Transverse colon (tissue), 4 donors: ENCODE measurements around the gene OXCT1. TPM values are rescaled to one million over a fixed set of nuclear protein-coding genes. Genes with fewer than 3 reads are reported as not detected.

ENCODE experiments used
- DNase-seq: peaks from one replicate; pipeline ENCODE4 v3.0.0-alpha.2; 2019
- H3K27ac ChIP-seq, 4 donors: fragments of 200-600 bp; sonication (generic); 2 replicates each; pipeline ENCODE4 v1.5.1; 2016 to 2018; ENCODE audit warnings: inconsistent platforms in 4 of 4
- H3K27me3 ChIP-seq: fragments of 200-600 bp; sonication (generic); 2 replicates; pipeline ENCODE4 v1.5.1; 2017; ENCODE audit warnings: inconsistent platforms
- H3K36me3 ChIP-seq, 4 donors: fragments of 200-600 bp; sonication (generic); 2 replicates each; pipeline ENCODE4 v1.5.1; 2017 to 2019; ENCODE audit warnings: inconsistent platforms in 4 of 4
- H3K4me1 ChIP-seq, 4 donors: fragments of 200-600 bp; sonication (generic); 2 replicates each; pipeline ENCODE4 v1.5.1; 2017 to 2020; ENCODE audit warnings: inconsistent platforms in 4 of 4
- H3K4me3 ChIP-seq, 4 donors: fragments of 200-600 bp; sonication (generic); 1 replicate in 1 of 4; 2 replicates in 3 of 4; pipeline versions ENCODE4 v1.5.1 to v1.6.1; 2017 to 2019; ENCODE audit warnings: inconsistent platforms in 4 of 4
- H3K9me3 ChIP-seq, 2 donors: fragments of 200-600 bp; sonication (generic); 2 replicates each; pipeline ENCODE4 v1.5.1; 2017 to 2019; ENCODE audit warnings: inconsistent platforms in 2 of 2
- EP300 ChIP-seq: sonication (generic); formaldehyde crosslinking; IDR thresholded peaks from one replicate; pipeline ENCODE4 v1.6.1; 2017; ENCODE audit warnings: antibody characterized with exemption, low read depth
- POLR2A ChIP-seq: fragments of 450-650 bp; IDR thresholded peaks from one replicate; pipeline ENCODE4 v1.6.1; 2016; ENCODE audit warnings: antibody characterized with exemption, mild to moderate bottlenecking, moderate library complexity
- POLR2AphosphoS5 ChIP-seq, 3 donors: sonication (generic); formaldehyde crosslinking; IDR thresholded peaks; one replicate each; pipeline ENCODE4 v1.6.1; 2016; ENCODE audit warnings: antibody characterized with exemption in 3 of 3
- WGBS, 2 donors: methylation state at CpG; one replicate each; pipeline ENCODE4 v1.1.5; 2018; ENCODE audit warnings: low coverage in 1 of 2; 5-methylcytosine and 5-hydroxymethylcytosine counted together
- in situ Hi-C, 4 donors: fragments of 200-750 bp; cut with MboI; loops; one replicate each; pipeline versions ENCODE4 v1.15.0 to v1.15.1; 2017; ENCODE audit warnings: low sequenced_read_pairs in 3 of 4, low pct_ligation_motif_present in 1 of 4, low pct_unique_long_range_greater_than_20kb in 1 of 4
- intact Hi-C: fragments of 100-400 bp; cut with DNase I; formaldehyde crosslinking; loops from one replicate; pipeline ENCODE4 v1.15.1; 2023; ENCODE audit warnings: low total_unique reads
- total RNA-seq, 4 donors: library from RNA; depleted of rRNA; stranded (reverse); fragments of >200 nt; gene quantifications; one replicate each; pipeline ENCODE4 v1.1.0, GENCODE V29; 2016
- TF ChIP-seq, protein P1 (sequence below), 5 experiments: fragments of 200-600 bp in 3 of 5; fragments of 450-650 bp in 2 of 5; sonication (generic) in 3 of 5; IDR thresholded peaks; 1 replicate in 2 of 5; 2 replicates in 3 of 5; pipeline ENCODE4 v1.5.1; 2016 to 2017; ENCODE audit warnings: antibody characterized with exemption in 5 of 5, inconsistent platforms in 3 of 5, mild to moderate bottlenecking in 2 of 5, moderate library complexity in 1 of 5

The OXCT1 gene
- total RNA-seq, 4 donors from 2014 or later = 7.4 to 12.7 (median 8.4) TPM

DNA sequence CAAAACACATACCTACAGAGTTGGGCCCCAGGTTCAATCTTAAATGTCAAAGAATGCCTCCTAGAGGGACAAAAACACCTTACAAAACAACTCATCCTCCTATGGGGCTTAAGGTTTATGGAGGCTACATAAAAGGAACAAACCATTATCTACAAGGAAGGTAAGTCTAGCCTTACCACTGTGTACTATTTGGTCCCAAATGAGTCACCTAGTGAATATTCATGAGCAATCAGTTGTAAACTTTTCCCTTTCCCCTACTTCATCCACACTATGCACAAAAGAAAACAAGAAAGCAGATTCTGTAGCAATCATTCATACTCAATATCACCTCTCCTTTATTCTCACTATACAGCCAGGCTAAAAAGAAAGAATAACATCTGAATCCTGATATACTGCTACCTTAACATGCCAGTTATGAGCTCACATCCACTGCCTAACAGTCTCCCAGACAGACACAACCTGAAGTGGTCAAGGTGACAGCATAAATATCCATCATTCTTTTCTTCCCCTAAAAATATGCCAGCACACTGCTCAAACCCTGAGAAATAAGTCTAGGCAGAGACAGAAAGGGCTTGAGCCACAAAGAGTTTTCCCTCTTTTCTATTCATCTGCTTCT, 6.2 kb downstream of the OXCT1 start:
- no peak for TF ChIP-seq POLR2A
- TF ChIP-seq, protein P1, sequence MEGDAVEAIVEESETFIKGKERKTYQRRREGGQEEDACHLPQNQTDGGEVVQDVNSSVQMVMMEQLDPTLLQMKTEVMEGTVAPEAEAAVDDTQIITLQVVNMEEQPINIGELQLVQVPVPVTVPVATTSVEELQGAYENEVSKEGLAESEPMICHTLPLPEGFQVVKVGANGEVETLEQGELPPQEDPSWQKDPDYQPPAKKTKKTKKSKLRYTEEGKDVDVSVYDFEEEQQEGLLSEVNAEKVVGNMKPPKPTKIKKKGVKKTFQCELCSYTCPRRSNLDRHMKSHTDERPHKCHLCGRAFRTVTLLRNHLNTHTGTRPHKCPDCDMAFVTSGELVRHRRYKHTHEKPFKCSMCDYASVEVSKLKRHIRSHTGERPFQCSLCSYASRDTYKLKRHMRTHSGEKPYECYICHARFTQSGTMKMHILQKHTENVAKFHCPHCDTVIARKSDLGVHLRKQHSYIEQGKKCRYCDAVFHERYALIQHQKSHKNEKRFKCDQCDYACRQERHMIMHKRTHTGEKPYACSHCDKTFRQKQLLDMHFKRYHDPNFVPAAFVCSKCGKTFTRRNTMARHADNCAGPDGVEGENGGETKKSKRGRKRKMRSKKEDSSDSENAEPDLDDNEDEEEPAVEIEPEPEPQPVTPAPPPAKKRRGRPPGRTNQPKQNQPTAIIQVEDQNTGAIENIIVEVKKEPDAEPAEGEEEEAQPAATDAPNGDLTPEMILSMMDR (IDR thresholded peaks at IDR 0.05) = no peak
- no peak for TF ChIP-seq EP300
- no peak for TF ChIP-seq POLR2AphosphoS5 (IDR thresholded peaks at IDR 0.05)
- in situ Hi-C loops (loop anchor here in 3 of 4 donors (5.0 to 25.0 kb wide), 5 partner anchors 183 to 1023 kb away; partner anchors contain the start of gene CCDC152 (in 2 of the 3)), intact Hi-C loops (no loop called here)
- Histone ChIP-seq H3K27me3 (no peaks in the 10 kb centered on the region), H3K4me3 (no peak overlapping the region), H3K9me3 (no peaks in the 10 kb centered on the region), H3K27ac (no peak overlapping the region), H3K36me3 (no peaks in the 10 kb centered on the region), H3K4me1 (peaks cover 0 to 4% (median 3%) of the 10 kb centered on the region in 4 donors)
- no peak for DNase-seq

DNA sequence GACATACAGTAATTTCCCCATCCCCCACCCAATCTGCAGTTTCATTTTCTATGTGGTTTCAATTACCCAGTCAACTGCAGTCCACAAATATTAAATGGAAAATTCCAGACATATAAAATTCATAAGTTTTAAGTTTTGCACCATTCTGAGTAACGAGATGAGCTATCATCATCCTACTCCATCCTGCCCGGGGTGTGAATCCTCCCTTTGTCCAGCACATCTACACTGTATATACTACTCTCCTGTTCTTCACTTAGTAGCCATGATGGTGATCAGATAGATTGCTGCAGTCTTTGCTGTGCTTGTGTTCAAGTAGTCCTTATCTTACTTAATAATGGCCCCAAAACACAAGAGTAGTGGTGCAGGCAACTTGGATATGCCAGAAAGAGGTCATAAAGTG, 11.3 kb downstream of the OXCT1 start:
- H3K9me3 ChIP-seq = no peaks in the 10 kb centered on the region
- in situ Hi-C loops (loop anchor here in 3 of 4 donors (5.0 to 25.0 kb wide), 3 partner anchors 198 to 1028 kb away; partner anchors contain the start of gene CCDC152 (in 2 of the 3)), intact Hi-C loops (loop anchor here (10.0 kb wide), 3 partner anchors 76 to 916 kb away; partner anchors contain the start of gene GHR)
- no peaks in the 10 kb centered on the region for H3K27me3 ChIP-seq
- no peak for DNase-seq
- 77 to 92% methylated on average over 2 of the region's 2 CpGs for WGBS, 2 donors
- no peak overlapping the region for H3K4me3 ChIP-seq
- no peaks in the 10 kb centered on the region for H3K36me3 ChIP-seq
- no peaks in the 10 kb centered on the region for H3K4me1 ChIP-seq
- no peak for TF ChIP-seq POLR2AphosphoS5 (IDR thresholded peaks at IDR 0.05)
- TF ChIP-seq EP300 = no peak
- TF ChIP-seq, protein P1 (IDR thresholded peaks at IDR 0.05) = no peak
- TF ChIP-seq POLR2A = no peak
- H3K27ac ChIP-seq = no peak overlapping the region

DNA sequence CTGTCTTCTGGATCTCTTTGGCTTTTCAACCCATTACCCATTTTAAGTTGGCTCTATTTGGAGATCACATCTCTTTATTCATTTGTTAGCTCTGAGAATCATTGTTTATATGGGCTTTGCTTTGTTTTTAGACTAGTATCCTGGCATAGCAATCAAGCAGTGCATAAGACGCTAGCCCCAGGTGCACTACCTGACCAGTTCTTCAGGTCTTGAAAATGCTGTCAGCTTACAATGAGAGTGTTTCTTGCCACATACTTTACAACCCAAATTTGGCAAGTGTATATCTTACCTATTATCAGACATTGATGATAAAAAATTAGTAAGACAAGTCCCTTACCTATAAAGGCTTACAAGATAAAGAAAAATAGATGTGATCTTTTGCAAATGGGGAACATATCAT, 12.2 kb downstream of the OXCT1 start:
- Histone ChIP-seq H3K27me3 (no peaks in the 10 kb centered on the region), H3K36me3 (peaks cover 0 to under 1% (median 0%) of the 10 kb centered on the region in 4 donors), H3K4me3 (no peak overlapping the region), H3K9me3 (no peaks in the 10 kb centered on the region), H3K4me1 (no peaks in the 10 kb centered on the region), H3K27ac (no peak overlapping the region)
- in situ Hi-C loops = loop anchor here in 3 of 4 donors (5.0 to 25.0 kb wide), 3 partner anchors 199 to 1029 kb away; partner anchors contain the start of gene CCDC152 (in 2 of the 3)
- TF ChIP-seq POLR2A = no peak
- TF ChIP-seq POLR2AphosphoS5 (IDR thresholded peaks at IDR 0.05) = no peak
- no peak for TF ChIP-seq EP300
- TF ChIP-seq, protein P1 (IDR thresholded peaks at IDR 0.05) = no peak
- WGBS, 2 donors = 86 to 89% methylated on average over 1 of the region's 1 CpG
- intact Hi-C loops = loop anchor here (10.0 kb wide), 3 partner anchors 77 to 917 kb away; partner anchors contain the start of gene GHR
- no peak for DNase-seq

DNA sequence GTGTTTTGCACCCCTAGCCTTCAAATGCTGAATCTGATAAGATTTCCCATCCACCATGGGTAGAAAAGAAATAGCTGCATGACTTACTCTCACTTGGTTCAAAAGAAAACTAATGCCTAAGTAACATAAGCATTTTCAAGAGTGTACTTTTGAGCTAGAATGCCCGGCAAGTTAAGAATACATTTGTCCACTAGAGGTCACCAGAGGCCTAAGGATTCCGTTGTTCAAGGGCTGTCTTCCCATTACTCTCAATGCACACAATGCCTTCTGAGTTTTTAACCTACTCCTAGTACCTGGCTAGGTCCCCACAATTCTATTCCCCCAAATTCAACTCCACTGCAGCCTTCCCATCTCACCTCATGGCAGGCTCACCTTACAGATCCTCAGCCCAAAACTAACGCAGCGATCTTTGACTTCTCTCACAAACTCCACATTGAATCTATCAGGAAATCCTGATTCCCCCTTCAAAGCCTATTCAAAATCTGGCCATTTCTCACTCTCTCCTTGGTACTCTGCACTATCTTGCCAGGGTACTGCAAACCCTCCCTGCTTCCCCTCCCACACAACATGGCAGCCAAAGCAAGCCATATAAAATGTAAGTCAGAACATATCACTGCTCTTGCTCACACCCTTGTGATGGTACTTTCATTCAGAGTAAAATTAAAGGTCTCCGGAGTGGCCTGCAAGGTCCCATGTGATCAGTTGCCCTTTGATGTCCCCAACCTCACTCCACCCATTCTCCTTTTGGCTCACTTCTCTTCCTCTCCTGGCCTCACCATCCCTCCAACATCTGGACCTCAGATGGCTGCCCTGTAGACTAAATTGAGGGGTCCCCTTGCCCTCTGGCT, 13.4 kb downstream of the OXCT1 start:
- in situ Hi-C loops = loop anchor here in 3 of 4 donors (5.0 to 25.0 kb wide), 3 partner anchors 200 to 1030 kb away; partner anchors contain the start of gene CCDC152 (in 2 of the 3)
- peaks cover 0 to 12% (median 0%) of the 10 kb centered on the region in 4 donors for H3K36me3 ChIP-seq

More for the DNA sequence above, 13.4 kb downstream of the OXCT1 start:
- intact Hi-C loops = loop anchor here (10.0 kb wide), 3 partner anchors 78 to 918 kb away; partner anchors contain the start of gene GHR
- Histone ChIP-seq H3K4me1 (no peaks in the 10 kb centered on the region), H3K9me3 (no peaks in the 10 kb centered on the region), H3K27ac (no peak overlapping the region), H3K27me3 (no peaks in the 10 kb centered on the region), H3K4me3 (no peak overlapping the region)
- no peak for TF ChIP-seq EP300
- TF ChIP-seq, protein P1 (IDR thresholded peaks at IDR 0.05) = peak; percentile 60 to 82 (median 76)
- 54 to 60% methylated on average over 5 of the region's 5 CpGs for WGBS, 2 donors
- peak; percentile 26 for DNase-seq
